CD14-positive monocyte (primary cell): ENCODE data around the gene ACTR2. TPM values are rescaled to one million over a fixed set of nuclear protein-coding genes. Genes with fewer than 3 reads are reported as not detected.

Source experiments
- DNase-seq, 3 donors: peaks; one replicate each; pipeline ENCODE4 v3.0.0-alpha.2; 2011 to 2022
- H2AFZ ChIP-seq: 2 replicates; pipeline ENCODE4 v1.6.0; 2012; ENCODE audit warnings: mild to moderate bottlenecking, low read depth, low read length, inconsistent platforms; ENCODE audit not compliant: insufficient read depth, poor library complexity, severe bottlenecking
- H3K27ac ChIP-seq, 2 donors: 1 replicate in 1 of 2; 2 replicates in 1 of 2; pipeline ENCODE4 v1.5.1; 2012 to 2013; ENCODE audit warnings: low read length in 2 of 2, control low read depth in 1 of 2, inconsistent platforms in 1 of 2, low read depth in 1 of 2, mild to moderate bottlenecking in 1 of 2
- H3K27me3 ChIP-seq, 2 donors: one replicate each; pipeline versions ENCODE4 v1.6.0 to v1.6.1; 2011 to 2013; ENCODE audit warnings: low read length in 2 of 2; ENCODE audit not compliant: control insufficient read depth in 2 of 2, insufficient read depth in 2 of 2
- H3K36me3 ChIP-seq, 2 donors: replicated peaks in 1 of 2; 1 replicate in 1 of 2; 2 replicates in 1 of 2; pipeline versions ENCODE4 v1.5.1 to v1.6.1; 2012 to 2013; ENCODE audit warnings: low read length in 2 of 2, control low read depth in 1 of 2, inconsistent platforms in 1 of 2, mild to moderate bottlenecking in 1 of 2; ENCODE audit not compliant: insufficient read depth in 2 of 2, control insufficient read depth in 1 of 2
- H3K4me1 ChIP-seq, 2 donors: 1 replicate in 1 of 2; 2 replicates in 1 of 2; pipeline versions ENCODE4 v1.5.1 to v1.6.1; 2012 to 2013; ENCODE audit warnings: low read length in 2 of 2, control low read depth in 1 of 2, inconsistent platforms in 1 of 2, mild to moderate bottlenecking in 1 of 2, moderate library complexity in 1 of 2; ENCODE audit not compliant: insufficient read depth in 2 of 2, control insufficient read depth in 1 of 2
- H3K4me2 ChIP-seq: replicated peaks from 2 replicates; pipeline ENCODE3; 2012; ENCODE audit warnings: low read length, moderate library complexity, mild to moderate bottlenecking; ENCODE audit not compliant: poor library complexity, severe bottlenecking; ENCODE audit errors: extremely low read depth
- H3K4me3 ChIP-seq, 3 experiments: fragments of 200-600 bp in 1 of 3; sonication (generic) in 1 of 3; replicated peaks in 1 of 3; 1 replicate in 2 of 3; 2 replicates in 1 of 3; pipeline ENCODE4 v1.5.1; 2011 to 2013; ENCODE audit warnings: low read length in 3 of 3, mild to moderate bottlenecking in 3 of 3, control low read depth in 2 of 3, low read depth in 2 of 3, inconsistent platforms in 1 of 3, moderate library complexity in 1 of 3
- H3K79me2 ChIP-seq: 2 replicates; pipeline ENCODE4 v1.6.0; 2012; ENCODE audit warnings: mild to moderate bottlenecking, control low read depth, inconsistent platforms, low read length, moderate library complexity; ENCODE audit not compliant: insufficient read depth
- H3K9ac ChIP-seq: 2 replicates; pipeline ENCODE4 v1.6.0; 2017; ENCODE audit warnings: low read length, mild to moderate bottlenecking; ENCODE audit not compliant: insufficient read depth, poor library complexity, severe bottlenecking
- H3K9me3 ChIP-seq, 2 donors: replicated peaks in 1 of 2; 1 replicate in 1 of 2; 2 replicates in 1 of 2; pipeline versions ENCODE4 v1.5.1 to v1.6.1; 2012 to 2013; ENCODE audit warnings: low read length in 2 of 2, control low read depth in 1 of 2; ENCODE audit not compliant: control insufficient read depth in 1 of 2, insufficient read depth in 1 of 2
- H4K20me1 ChIP-seq: 2 replicates; pipeline ENCODE4 v1.6.0; 2012; ENCODE audit warnings: mild to moderate bottlenecking, low read length, control low read depth, moderate library complexity; ENCODE audit not compliant: insufficient read depth
- H3K27ac Mint-ChIP-seq, 7 donors: one replicate each; pipeline ENCODE4 v1.8.0; 2020; ENCODE audit warnings: mild to moderate bottlenecking in 7 of 7, mixed read lengths in 7 of 7, moderate library complexity in 6 of 7, inconsistent platforms in 2 of 7
- H3K27me3 Mint-ChIP-seq, 3 donors: one replicate each; pipeline ENCODE4 v1.8.0; 2021 to 2022; ENCODE audit warnings: low read depth in 3 of 3, mild to moderate bottlenecking in 3 of 3, mixed read lengths in 3 of 3, moderate library complexity in 3 of 3, inconsistent platforms in 1 of 3
- H3K36me3 Mint-ChIP-seq, 2 donors: one replicate each; pipeline ENCODE4 v1.8.0; 2020; ENCODE audit warnings: mixed read lengths in 2 of 2, inconsistent platforms in 1 of 2, mild to moderate bottlenecking in 1 of 2
- H3K4me1 Mint-ChIP-seq: one replicate; pipeline ENCODE4 v1.8.0; 2020; ENCODE audit warnings: mild to moderate bottlenecking, mixed read lengths
- H3K4me3 Mint-ChIP-seq, 2 donors: one replicate each; pipeline ENCODE4 v1.8.0; 2020; ENCODE audit warnings: mild to moderate bottlenecking in 2 of 2, mixed read lengths in 2 of 2, moderate library complexity in 1 of 2
- H3K9me3 Mint-ChIP-seq, 7 donors: one replicate each; pipeline ENCODE4 v1.8.0; 2020 to 2022; ENCODE audit warnings: mixed read lengths in 7 of 7, mild to moderate bottlenecking in 6 of 7, moderate library complexity in 6 of 7, inconsistent platforms in 2 of 7
- CTCF ChIP-seq: fragments of 200-600 bp; IDR thresholded peaks from one replicate; pipeline ENCODE4 v1.8.0; 2022; ENCODE audit warnings: antibody characterized with exemption, mild to moderate bottlenecking
- WGBS: methylation state at CpG from one replicate; pipeline ENCODE4 v1.1.5; 2013; ENCODE audit warnings: missing lambda C conversion rate; ENCODE audit not compliant: insufficient coverage; 5-methylcytosine and 5-hydroxymethylcytosine counted together
- intact Hi-C, 2 donors: fragments of 100-400 bp; cut with micrococcal nuclease; formaldehyde crosslinking; loops; one replicate each; pipeline versions ENCODE4 v1.15.0 to v1.15.1; 2023
- polyA plus RNA-seq, 3 donors: library from polyadenylated mRNA; depleted of rRNA in 1 of 3; unstranded in 2 of 3; stranded (reverse) in 1 of 3; fragments of 300-500 nt in 2 of 3; fragments of >200 nt in 1 of 3; fragmentation: Illumina TruSeq in 2 of 3; gene quantifications; 1 replicate in 2 of 3; 2 replicates in 1 of 3; pipeline ENCODE4 v1.2.3, GENCODE V29; 2012 to 2021

Gene ACTR2
- polyA plus RNA-seq, 3 donors: 88.7 to 560 (median 342) TPM

GRCh38 chr2:65186872-65187851 lies 40.5 kb upstream of the ACTR2 start:
- no peaks in the 10 kb centered on the region for H3K36me3 ChIP-seq
- H4K20me1 ChIP-seq: no peaks in the 10 kb centered on the region
- H3K9me3 ChIP-seq: no peaks in the 10 kb centered on the region
- Mint-ChIP-seq H3K4me3 (peak overlapping the region; percentile 14 to 32), H3K27ac (peak overlapping the region in 3 of 7 donors; percentile 1 to 55 (median 6)), H3K9me3 (peaks cover 0 to 5% (median 0%) of the 10 kb centered on the region in 7 donors), H3K4me1 (peaks cover 14% of the 10 kb centered on the region), H3K27me3 (peaks cover 2 to 6% (median 5%) of the 10 kb centered on the region in 3 donors), H3K36me3 (no peaks in the 10 kb centered on the region)
- intact Hi-C loops: loop anchor here in 1 of 2 donors (5.0 kb wide), 1 partner anchor 120 kb away; no protein-coding TSS in a partner anchor
- WGBS: 71% methylated on average over 14 of the region's 19 CpGs
- peak overlapping the region; percentile 39 for H3K4me2 ChIP-seq
- peak overlapping the region; percentile 72 for H2AFZ ChIP-seq
- no peaks in the 10 kb centered on the region for H3K27me3 ChIP-seq
- peaks cover 5 to 10% of the 10 kb centered on the region in 2 donors for H3K4me1 ChIP-seq
- H3K4me3 ChIP-seq: peak overlapping the region in 1 of 3 experiments; percentile 5
- DNase-seq: peak; percentile 63 to 74 (median 71)
- H3K79me2 ChIP-seq: no peaks in the 10 kb centered on the region
- no peak overlapping the region for H3K27ac ChIP-seq
- H3K9ac ChIP-seq: no peak overlapping the region
- peak; percentile 81 for TF ChIP-seq CTCF

GRCh38 chr2:65193446-65193845 lies 34.2 kb upstream of the ACTR2 start:
- Histone ChIP-seq H3K79me2 (no peaks in the 10 kb centered on the region), H3K36me3 (no peaks in the 10 kb centered on the region), H3K27me3 (no peaks in the 10 kb centered on the region), H3K9ac (no peak overlapping the region), H2AFZ (no peak overlapping the region), H3K4me2 (no peak overlapping the region), H3K27ac (no peak overlapping the region), H3K4me3 (no peak overlapping the region), H3K4me1 (peaks cover 3 to 7% of the 10 kb centered on the region in 2 donors), H3K9me3 (no peaks in the 10 kb centered on the region), H4K20me1 (no peaks in the 10 kb centered on the region)
- WGBS: 13% methylated on average over 3 of the region's 8 CpGs
- no peak for TF ChIP-seq CTCF
- DNase-seq: no peak
- no peaks in the 10 kb centered on the region for H3K9me3 Mint-ChIP-seq
- H3K27ac Mint-ChIP-seq: peak overlapping the region in 1 of 7 donors; percentile 46
- peaks cover 2 to 5% (median 4%) of the 10 kb centered on the region in 3 donors for H3K27me3 Mint-ChIP-seq
- H3K4me3 Mint-ChIP-seq: no peak overlapping the region
- intact Hi-C loops: no loop called here
- no peaks in the 10 kb centered on the region for H3K36me3 Mint-ChIP-seq
- peaks cover 10% of the 10 kb centered on the region for H3K4me1 Mint-ChIP-seq
